K562 (cell line): ENCODE data around the gene ARHGAP4. TPM values are rescaled to one million over a fixed set of nuclear protein-coding genes. Genes with fewer than 3 reads are reported as not detected.

Experiments
- ATAC-seq: fragments of 200-7000 bp; cut with Tn5 transposase; 3 replicates; pipeline ENCODE4 v1.9.1; 2020; ENCODE audit warnings: moderate library complexity
- BruUV-seq: library from RNA; stranded (reverse); fragments of 400-500 nt; replicated peaks from 2 replicates; lab custom pipeline; 2021; lab: Mats Ljungman, UMichigan
- CTCF ChIA-PET: fragments of 300-600 bp; formaldehyde crosslinking; extraction: SDS; loops from one replicate; lab custom pipeline; 2021; ENCODE audit warnings: low intra/inter-chr PET ratio; lab: Yijun Ruan, JAX
- POLR2A ChIA-PET: fragments of 300-600, 350-650 bp; sonication (Branson Sonifier 250); formaldehyde crosslinking; extraction: SDS; loops from one replicate; lab custom pipeline; 2021; ENCODE audit warnings: antibody characterized with exemption, inconsistent platforms; lab: Yijun Ruan, JAX
- DNase-seq, 4 experiments: peaks; one replicate each; pipeline versions ENCODE4 v3.0.0 to v3.0.0-alpha.2; 2011 to 2018; ENCODE audit warnings: low spot score in 3 of 4, mixed read lengths in 3 of 4; ENCODE audit errors: extremely low read depth in 1 of 4
- FAIRE-seq: peaks from 2 replicates; lab custom pipeline; 2011; peaks lifted over from hg19 to GRCh38; lab: Jason Lieb, UNC
- H2AFZ ChIP-seq: 2 replicates; pipeline ENCODE4 v1.6.0; 2011; ENCODE audit warnings: low read depth, low read length, control low read depth, inconsistent platforms
- H3K27ac ChIP-seq: fragments of 200-600 bp; 3 replicates; pipeline ENCODE4 v1.8.0; 2011; ENCODE audit warnings: low read depth, mild to moderate bottlenecking, control low read depth, inconsistent platforms, low read length, moderate library complexity, mixed read lengths; ENCODE audit errors: extremely low read depth
- H3K27me3 ChIP-seq, 2 experiments: fragments of 300-600 bp in 1 of 2; 2 replicates in 1 of 2; 3 replicates in 1 of 2; pipeline versions ENCODE4 v1.6.0 to v1.8.0; 2011; ENCODE audit warnings: inconsistent platforms in 2 of 2, low read length in 2 of 2, mild to moderate bottlenecking in 1 of 2, mixed read lengths in 1 of 2, moderate library complexity in 1 of 2; ENCODE audit not compliant: control insufficient read depth in 2 of 2, insufficient read depth in 2 of 2
- H3K36me3 ChIP-seq: fragments of 300-600 bp; 3 replicates; pipeline ENCODE4 v1.8.0; 2011; ENCODE audit warnings: mild to moderate bottlenecking, low read length, inconsistent platforms; ENCODE audit not compliant: control insufficient read depth, insufficient read depth
- H3K4me1 ChIP-seq, 2 experiments: fragments of 200-600 bp in 1 of 2; replicated peaks in 1 of 2; 2 replicates in 1 of 2; 3 replicates in 1 of 2; pipeline versions ENCODE4 v1.5.1 to v1.8.0; 2011; ENCODE audit warnings: inconsistent platforms in 2 of 2, low read length in 2 of 2, mild to moderate bottlenecking in 1 of 2, mixed read lengths in 1 of 2, moderate library complexity in 1 of 2; ENCODE audit not compliant: control insufficient read depth in 2 of 2, insufficient read depth in 2 of 2
- H3K4me2 ChIP-seq: 2 replicates; pipeline ENCODE4 v1.6.1; 2011; ENCODE audit warnings: low read length, control low read depth, inconsistent platforms, mixed read lengths; ENCODE audit not compliant: insufficient read depth
- H3K4me3 ChIP-seq: fragments of 200-600 bp; sonication (generic), shearing (Covaris generic); 2 replicates; pipeline ENCODE4 v1.5.1; 2016; ENCODE audit warnings: control low read depth, inconsistent platforms
- H3K79me2 ChIP-seq: fragments of 200-600 bp; 3 replicates; pipeline ENCODE4 v1.8.0; 2011; ENCODE audit warnings: low read length, inconsistent platforms; ENCODE audit not compliant: control insufficient read depth, insufficient read depth
- H3K9ac ChIP-seq, 2 experiments: 2 replicates each; pipeline versions ENCODE4 v1.6.0 to v1.6.1; 2011; ENCODE audit warnings: low read depth in 2 of 2, low read length in 2 of 2, control low read depth in 1 of 2, inconsistent platforms in 1 of 2, mild to moderate bottlenecking in 1 of 2, mixed read lengths in 1 of 2; ENCODE audit not compliant: insufficient read depth in 1 of 2
- H3K9me1 ChIP-seq: one replicate; pipeline ENCODE4 v1.6.0; 2011; ENCODE audit warnings: inconsistent platforms, mild to moderate bottlenecking, low read length, moderate library complexity; ENCODE audit not compliant: control insufficient read depth, insufficient read depth
- H3K9me3 ChIP-seq: replicated peaks from 2 replicates; pipeline ENCODE4 v1.5.1; 2011; ENCODE audit warnings: low read depth, low read length, inconsistent platforms; ENCODE audit not compliant: control insufficient read depth, insufficient read depth
- H4K20me1 ChIP-seq: replicated peaks from 2 replicates; pipeline ENCODE4 v1.6.1; 2011; ENCODE audit warnings: low read length, inconsistent platforms, mixed read lengths; ENCODE audit not compliant: control insufficient read depth, insufficient read depth
- CHD7 ChIP-seq: fragments of 200-600 bp; sonication (generic); IDR thresholded peaks from one replicate; pipeline ENCODE4 v1.6.1; 2012; ENCODE audit warnings: mild to moderate bottlenecking, low read depth, low read length, inconsistent platforms
- HMGXB4 ChIP-seq: sonication (generic); formaldehyde crosslinking; IDR thresholded peaks from 2 replicates; pipeline ENCODE4 v1.8.1; 2023; ENCODE audit warnings: mild to moderate bottlenecking, missing genetic modification reagents
- MEIS2 ChIP-seq: fragments of 450-650 bp; IDR thresholded peaks from 2 replicates; pipeline ENCODE4 v1.6.1; 2014; ENCODE audit warnings: mild to moderate bottlenecking; ENCODE audit not compliant: partially characterized antibody
- NEUROD1 ChIP-seq: fragments of 150-350 bp; IDR thresholded peaks from 2 replicates; pipeline ENCODE4 v1.6.1; 2014; ENCODE audit warnings: borderline replicate concordance, low read length, low read depth; ENCODE audit not compliant: partially characterized antibody
- THRA ChIP-seq: fragments of 450-650 bp; IDR thresholded peaks from 2 replicates; pipeline ENCODE4 v1.6.1; 2017; ENCODE audit warnings: mild to moderate bottlenecking, moderate library complexity
- WGBS: fragments of 100-300 bp; shearing (Covaris generic); methylation state at CpG from one replicate; pipeline ENCODE4 v1.1.6; 2016; ENCODE audit warnings: low coverage, mixed read lengths; ENCODE audit not compliant: insufficient coverage; ENCODE audit errors: missing lambda C conversion rate; 5-methylcytosine and 5-hydroxymethylcytosine counted together
- in situ Hi-C: fragments of 300-500 bp; cut with MboI; formaldehyde crosslinking; loops from 4 replicates; pipeline ENCODE4 v1.15.0; 2018; ENCODE audit warnings: inconsistent platforms, mixed read lengths
- intact Hi-C: fragments of 100-400 bp; cut with micrococcal nuclease; formaldehyde crosslinking; loops from 2 replicates; pipeline ENCODE4 v1.14.2; 2022
- polyA plus RNA-seq, 8 experiments: library from polyadenylated mRNA; depleted of rRNA in 4 of 8; stranded (reverse) in 5 of 8; unstranded in 3 of 8; fragments of >200 nt; fragmentation: Nextera tagmentation in 2 of 8; fragmentation: Illumina TruSeq in 1 of 8; extraction: Ambion mirVana in 2 of 8; extraction: Trizol in 1 of 8; gene quantifications; 2 replicates each; pipeline versions ENCODE4 v1.2.1 to v1.2.3, GENCODE V29; 2011 to 2014; ENCODE audit warnings: inconsistent platforms in 1 of 8, missing spikeins in 1 of 8
- total RNA-seq, 7 experiments: library from RNA; depleted of rRNA in 6 of 7; stranded (reverse); fragments of >200 nt in 6 of 7; fragmentation: Illumina TruSeq in 2 of 7; extraction: Trizol in 2 of 7; gene quantifications; 2 replicates each; pipeline versions ENCODE4 v1.2.1 to v1.2.3, GENCODE V29; 2011 to 2021; ENCODE audit warnings: low replicate concordance in 1 of 7

The ARHGAP4 gene
- total and polyA plus RNA-seq, 9 of the 15 experiments (the other 6 are each of a cell fraction or from before 2014, with no cell fraction given) = 0.30 to 81.8 (median 13.5) TPM

GRCh38 chrX:153972368-153973126, 46.5 kb upstream of the ARHGAP4 start, which contains the start of gene TMEM187:
Gene TMEM187 (plus strand): TSS chrX:153972754. CDS start chrX:153982063, 9,309 bp downstream.
- H3K9me1 ChIP-seq = peaks cover 3% of the 10 kb centered on the region
- peaks cover 24% of the 10 kb centered on the region for H4K20me1 ChIP-seq
- H3K36me3 ChIP-seq = peaks cover 23% of the 10 kb centered on the region; the same call in 2 of the 3 replicates
- H3K79me2 ChIP-seq = peaks cover 61% of the 10 kb centered on the region
- FAIRE-seq = peak; percentile 89
- POLR2A ChIA-PET = interaction anchor here (0.6 to 3.4 kb wide), 10 partner anchors 9 to 147 kb away, joined by 3 to 16 read pairs (median 3); partner anchors contain the start of gene MECP2
- H2AFZ ChIP-seq = peak within 1 kb of the TSS; percentile 91
- peak within 1 kb of the TSS; percentile 100 for H3K27ac ChIP-seq
- intact Hi-C loops = loop anchor here (1.0 kb wide), 1 partner anchor 45 kb away; no protein-coding TSS in a partner anchor
- H3K4me2 ChIP-seq = peak within 1 kb of the TSS; percentile 97
- WGBS = 2% methylated on average over 34 of the region's 103 CpGs
- DNase-seq = peak; percentile 82 to 96 (median 88)
- no peaks in the 10 kb centered on the region for H3K27me3 ChIP-seq
- ATAC-seq = peak; percentile 67
- H3K9ac ChIP-seq = peak within 1 kb of the TSS; percentile 99 to 100
- H3K4me1 ChIP-seq = peaks cover 26 to 49% of the 10 kb centered on the region in 2 experiments
- H3K9me3 ChIP-seq = no peaks in the 10 kb centered on the region
- peak within 1 kb of the TSS; percentile 84 for H3K4me3 ChIP-seq
- in situ Hi-C loops = no loop called here
- CTCF ChIA-PET = no interaction called here
- no TSS peak for BruUV-seq
- TF ChIP-seq NEUROD1 (no peak), CHD7 (no peak), MEIS2 (peak; percentile 75), HMGXB4 (CRISPR knock-in tag) (no peak), THRA (no peak)
